ENCODE measurements around the gene M1AP. TPM values are rescaled to one million over a fixed set of nuclear protein-coding genes. Genes with fewer than 3 reads are reported as not detected.
A peak's percentile ranks its signal among the peaks of the same experiment; 100 is the strongest.
"Not testable (repeated sequence)": the region's sequence is repeated elsewhere in the genome, so short reads cannot be mapped to it uniquely, and the experiment has no call there.

Gene M1AP
- total RNA-seq, 4 donors from 2014 or later, result 0.38 to 2.7 (median 0.52) TPM; not detected in 1

DNA sequence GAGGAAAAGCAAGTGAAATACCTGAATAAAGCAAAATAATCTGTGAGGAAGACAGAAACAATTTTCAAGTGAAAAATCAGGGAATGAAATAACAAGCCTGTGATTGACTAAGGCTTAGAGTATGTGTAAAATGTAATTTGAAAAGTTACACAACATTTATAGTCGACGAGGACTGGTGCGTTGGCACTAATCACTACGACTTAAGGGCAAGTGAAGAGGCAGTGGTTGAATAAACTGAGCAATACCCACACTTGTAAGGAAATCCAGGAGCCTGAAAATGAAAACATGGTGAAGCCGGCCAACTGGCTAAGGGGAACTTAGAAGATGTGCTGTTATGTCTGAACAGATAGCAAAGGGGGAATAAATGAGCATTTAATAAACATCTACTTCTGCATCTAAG lies 80.2 kb downstream of the M1AP start:
- WGBS, 2 donors, result 56 to 60% methylated on average over 5 of the region's 5 CpGs
- H3K4me3 ChIP-seq (ENCODE audit: low read depth, poor library complexity, severe bottlenecking), result no peak overlapping the region
- DNase-seq (ENCODE audit: low spot score in 2 of 2), result no peak
- intact Hi-C loops (cut with DNase I; ENCODE audit: low total_unique reads), result no loop called here
- TF ChIP-seq, protein P1, sequence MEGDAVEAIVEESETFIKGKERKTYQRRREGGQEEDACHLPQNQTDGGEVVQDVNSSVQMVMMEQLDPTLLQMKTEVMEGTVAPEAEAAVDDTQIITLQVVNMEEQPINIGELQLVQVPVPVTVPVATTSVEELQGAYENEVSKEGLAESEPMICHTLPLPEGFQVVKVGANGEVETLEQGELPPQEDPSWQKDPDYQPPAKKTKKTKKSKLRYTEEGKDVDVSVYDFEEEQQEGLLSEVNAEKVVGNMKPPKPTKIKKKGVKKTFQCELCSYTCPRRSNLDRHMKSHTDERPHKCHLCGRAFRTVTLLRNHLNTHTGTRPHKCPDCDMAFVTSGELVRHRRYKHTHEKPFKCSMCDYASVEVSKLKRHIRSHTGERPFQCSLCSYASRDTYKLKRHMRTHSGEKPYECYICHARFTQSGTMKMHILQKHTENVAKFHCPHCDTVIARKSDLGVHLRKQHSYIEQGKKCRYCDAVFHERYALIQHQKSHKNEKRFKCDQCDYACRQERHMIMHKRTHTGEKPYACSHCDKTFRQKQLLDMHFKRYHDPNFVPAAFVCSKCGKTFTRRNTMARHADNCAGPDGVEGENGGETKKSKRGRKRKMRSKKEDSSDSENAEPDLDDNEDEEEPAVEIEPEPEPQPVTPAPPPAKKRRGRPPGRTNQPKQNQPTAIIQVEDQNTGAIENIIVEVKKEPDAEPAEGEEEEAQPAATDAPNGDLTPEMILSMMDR (IDR thresholded peaks at IDR 0.05), result no peak
- TF ChIP-seq POLR2A (IDR thresholded peaks at IDR 0.05), result no peak

- intact Hi-C loops (cut with DNase I; ENCODE audit: low total_unique reads), result no loop called here
- TF ChIP-seq, protein P1 (IDR thresholded peaks at IDR 0.05), result no peak
- TF ChIP-seq POLR2A (IDR thresholded peaks at IDR 0.05), result no peak
- H3K4me3 ChIP-seq (ENCODE audit: low read depth, poor library complexity, severe bottlenecking), result no peak overlapping the region
- no peak for DNase-seq (ENCODE audit: low spot score in 2 of 2)
These were observed 81.4 kb downstream of the M1AP start for GRCh38 chr2:74566754-74567085.

DNA sequence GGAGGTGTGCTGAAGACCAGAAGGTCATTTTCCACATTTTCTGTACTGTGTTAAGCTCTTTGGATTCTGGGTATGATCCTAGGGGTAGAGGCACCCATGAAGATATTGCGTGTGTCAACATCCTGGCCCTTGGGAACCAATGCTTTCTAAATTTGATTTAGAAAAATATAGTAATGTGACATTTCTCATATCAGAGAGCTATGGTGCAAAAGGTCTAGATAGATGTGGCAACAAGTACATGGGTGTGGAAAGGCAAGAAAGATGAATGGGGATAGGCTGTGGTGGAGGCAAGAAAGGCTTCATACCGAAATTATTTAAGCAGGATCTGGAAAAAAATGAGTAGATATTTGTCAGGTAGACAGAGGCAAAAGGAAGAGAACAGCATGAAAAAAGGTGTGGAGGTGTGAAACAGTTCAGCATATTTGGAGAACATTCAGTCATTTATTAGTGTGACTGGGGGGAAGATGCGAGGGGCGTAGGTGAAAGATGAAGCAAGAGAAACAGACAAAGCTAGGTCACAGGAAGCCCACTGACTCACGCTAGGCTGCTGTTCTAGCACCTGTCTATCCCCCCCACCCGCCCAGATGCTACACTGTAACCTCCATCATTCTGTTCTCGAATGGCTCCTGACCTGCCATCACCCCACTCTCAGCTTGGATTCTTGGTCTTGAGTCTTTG lies 81.9 kb downstream of the M1AP start:
- WGBS, 2 donors, result 76 to 80% methylated on average over 7 of the region's 7 CpGs
- no peak for TF ChIP-seq POLR2A (IDR thresholded peaks at IDR 0.05)
- TF ChIP-seq, protein P1 (IDR thresholded peaks at IDR 0.05), result no peak
- H3K4me3 ChIP-seq (ENCODE audit: low read depth, poor library complexity, severe bottlenecking), result no peak overlapping the region
- intact Hi-C loops (cut with DNase I; ENCODE audit: low total_unique reads), result no loop called here
- peak in 1 of 2 donors; percentile 29 for DNase-seq (ENCODE audit: low spot score in 2 of 2)

DNA sequence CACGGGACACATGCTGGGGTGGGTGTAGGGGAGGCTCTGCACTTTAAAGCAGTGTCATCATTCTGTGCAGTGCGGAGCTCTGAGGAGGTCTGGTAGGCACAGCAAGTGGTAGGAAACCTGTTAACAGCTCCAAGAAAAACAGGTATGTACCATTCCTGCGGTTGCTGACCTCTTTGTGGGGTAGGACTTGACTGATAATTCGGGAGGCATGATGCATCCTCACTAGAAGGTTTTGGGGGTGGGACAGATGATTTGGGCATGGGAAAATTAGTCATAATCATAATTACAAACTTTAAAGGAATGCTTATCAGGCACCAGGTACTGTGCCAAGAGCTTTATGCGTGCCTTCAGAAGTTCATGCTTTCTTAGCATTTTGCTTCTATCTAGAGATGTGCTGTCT lies 83.9 kb downstream of the M1AP start:
- no peak overlapping the region for H3K4me3 ChIP-seq (ENCODE audit: low read depth, poor library complexity, severe bottlenecking)
- intact Hi-C loops (cut with DNase I; ENCODE audit: low total_unique reads), result no loop called here
- DNase-seq (ENCODE audit: low spot score in 2 of 2), result peak in 1 of 2 donors; percentile 21
- WGBS, 2 donors, result 73 to 79% methylated on average over 5 of the region's 5 CpGs
- TF ChIP-seq, protein P1 (IDR thresholded peaks at IDR 0.05), result no peak
- no peak for TF ChIP-seq POLR2A (IDR thresholded peaks at IDR 0.05)

DNA sequence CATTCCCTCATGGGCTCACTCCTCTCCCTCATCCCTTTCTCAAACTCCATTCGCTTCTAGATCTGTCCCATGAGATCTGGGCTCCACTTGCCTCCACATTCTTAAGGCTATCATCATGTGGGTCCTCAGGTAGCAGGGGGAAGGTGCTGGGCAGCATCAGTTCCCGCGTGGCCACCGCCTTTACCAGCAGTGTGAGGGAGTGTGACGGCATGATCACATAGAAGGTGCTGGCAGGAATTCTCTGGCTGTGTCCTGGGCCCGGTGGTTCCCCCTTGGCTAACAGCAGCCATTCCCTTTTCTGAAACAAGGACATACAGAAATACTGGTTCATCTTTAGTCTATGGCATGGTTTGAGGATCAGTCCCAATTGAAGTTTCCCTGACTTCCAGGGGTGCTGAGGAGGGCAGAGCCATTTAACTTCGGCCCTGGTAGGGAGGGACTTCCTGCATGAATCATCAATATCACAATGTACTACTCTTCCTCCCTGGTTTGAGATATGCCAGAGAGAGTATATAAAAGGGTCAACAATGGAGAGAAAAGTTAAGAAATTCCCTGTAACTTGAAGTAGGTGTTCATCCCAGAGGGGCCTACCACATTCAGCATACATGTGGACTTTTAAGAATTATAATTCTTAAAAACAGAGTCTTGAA lies 85.9 kb downstream of the M1AP start:
- DNase-seq (ENCODE audit: low spot score in 2 of 2), result peak in 1 of 2 donors; percentile 80
- no peak overlapping the region for H3K4me3 ChIP-seq (ENCODE audit: low read depth, poor library complexity, severe bottlenecking)
- intact Hi-C loops (cut with DNase I; ENCODE audit: low total_unique reads), result no loop called here
- 86 to 87% methylated on average over 7 of the region's 7 CpGs for WGBS, 2 donors
- TF ChIP-seq POLR2A (IDR thresholded peaks at IDR 0.05), result no peak
- TF ChIP-seq, protein P1 (IDR thresholded peaks at IDR 0.05), result no peak

DNA sequence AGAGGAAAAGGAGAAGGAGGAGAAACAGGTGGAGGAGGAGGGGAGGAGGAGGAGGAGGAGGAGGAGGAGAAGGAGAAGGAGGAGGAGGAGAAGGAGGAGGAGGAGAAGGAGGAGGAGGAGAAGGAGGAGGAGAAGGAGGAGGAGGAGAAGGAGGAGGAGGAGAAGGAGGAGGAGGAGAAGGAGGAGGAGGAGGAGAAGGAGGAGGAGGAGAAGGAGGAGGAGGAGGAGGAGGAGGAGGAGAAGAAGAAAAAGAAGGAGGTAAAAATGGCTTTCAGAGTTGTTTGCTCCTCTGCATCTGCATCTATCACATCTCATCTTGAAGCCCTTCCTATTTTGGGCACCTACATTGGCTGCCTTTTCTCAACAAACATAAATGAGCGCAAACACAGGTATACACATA lies 87.1 kb downstream of the M1AP start:
- WGBS, 2 donors, result 81 to 96% methylated on average over 1 of the region's 1 CpG
- DNase-seq (ENCODE audit: low spot score in 2 of 2); intact Hi-C loops (cut with DNase I; ENCODE audit: low total_unique reads); H3K4me3 ChIP-seq (ENCODE audit: low read depth, poor library complexity, severe bottlenecking): not testable (repeated sequence)

Data from lower leg skin (tissue), 4 donors.